Embryonic facial prominence (tissue), 1 donor: ENCODE measurements around the gene SPAG8.
A peak's percentile ranks its signal among the peaks of the same experiment; 100 is the strongest.

Source experiments
- DNase-seq: peaks from one replicate; pipeline ENCODE4 v3.0.0-alpha.2; 2016; ENCODE audit errors: extremely low spot score

The SPAG8 gene, protein sequence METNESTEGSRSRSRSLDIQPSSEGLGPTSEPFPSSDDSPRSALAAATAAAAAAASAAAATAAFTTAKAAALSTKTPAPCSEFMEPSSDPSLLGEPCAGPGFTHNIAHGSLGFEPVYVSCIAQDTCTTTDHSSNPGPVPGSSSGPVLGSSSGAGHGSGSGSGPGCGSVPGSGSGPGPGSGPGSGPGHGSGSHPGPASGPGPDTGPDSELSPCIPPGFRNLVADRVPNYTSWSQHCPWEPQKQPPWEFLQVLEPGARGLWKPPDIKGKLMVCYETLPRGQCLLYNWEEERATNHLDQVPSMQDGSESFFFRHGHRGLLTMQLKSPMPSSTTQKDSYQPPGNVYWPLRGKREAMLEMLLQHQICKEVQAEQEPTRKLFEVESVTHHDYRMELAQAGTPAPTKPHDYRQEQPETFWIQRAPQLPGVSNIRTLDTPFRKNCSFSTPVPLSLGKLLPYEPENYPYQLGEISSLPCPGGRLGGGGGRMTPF

DNA sequence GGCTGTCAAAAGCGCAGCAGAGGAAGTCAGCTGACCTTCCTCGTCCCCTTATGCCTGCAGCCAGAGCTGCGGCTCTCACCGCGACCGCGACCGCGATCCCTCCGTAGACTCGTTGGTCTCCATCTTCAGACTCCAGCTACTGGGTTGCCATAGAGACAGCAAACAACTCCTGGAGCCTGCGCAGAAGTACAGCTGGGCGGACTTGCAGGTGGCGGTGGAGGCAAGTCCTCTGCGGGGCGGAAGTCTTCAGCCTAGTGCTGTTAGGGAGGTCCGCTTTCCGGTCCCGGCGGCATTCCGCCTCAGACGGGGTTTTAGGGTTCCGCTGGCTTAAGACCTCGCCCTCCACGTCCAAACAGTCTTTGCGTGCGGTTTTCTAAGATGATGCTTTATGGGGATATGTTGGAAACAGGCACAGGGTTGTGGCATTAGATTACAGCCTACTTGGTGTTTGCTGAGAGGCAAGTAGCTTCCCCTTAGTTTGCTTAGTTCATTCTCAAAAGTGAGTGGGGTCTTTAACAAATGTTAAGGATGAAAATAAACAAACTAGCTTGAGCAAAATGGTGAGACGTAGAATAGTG lies at the start of gene SPAG8:
TSS of gene SPAG8 (minus strand) at position 238 of the 578 bp plus-strand sequence. CDS start at position 123, 115 bp downstream.
- peak; percentile 93 for DNase-seq

GRCh38 chr9:35861161-35861897 lies 49.3 kb upstream of the SPAG8 start:
- no peak for DNase-seq

- DNase-seq, result no peak
Observed at GRCh38 chr9:35859990-35860339, 47.9 kb upstream of the SPAG8 start.

DNA sequence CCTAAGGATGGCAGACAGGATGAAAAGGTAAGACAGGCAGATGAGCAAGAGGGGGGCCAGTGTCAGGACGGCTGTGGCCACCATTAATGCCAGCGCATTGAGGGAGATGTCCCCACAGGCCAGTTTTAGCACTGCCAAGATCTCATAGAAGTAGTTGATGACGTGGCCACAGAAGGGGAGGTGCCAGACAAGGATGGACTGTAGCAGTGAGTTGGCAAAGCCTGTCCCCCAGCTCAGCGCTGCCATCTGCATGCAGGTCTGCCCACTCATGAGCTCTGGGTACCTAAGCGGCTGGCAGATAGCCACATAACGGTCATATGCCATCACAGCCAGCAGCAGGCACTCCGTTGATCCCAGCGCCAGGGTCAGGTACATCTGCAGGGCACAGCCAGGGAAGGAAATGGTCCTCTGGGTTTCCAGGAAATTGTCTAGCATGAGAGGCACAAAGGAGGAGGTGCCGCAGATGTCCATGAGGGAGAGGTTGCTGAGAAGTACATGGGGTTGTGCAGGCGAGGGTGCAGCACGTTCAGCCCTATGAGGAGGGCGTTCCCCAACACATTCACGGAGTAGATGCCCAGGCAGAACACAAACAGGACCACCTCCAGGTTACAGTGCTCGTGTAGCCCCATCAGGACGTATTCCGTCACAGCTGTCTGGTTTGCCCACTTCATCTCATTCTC lies 47.4 kb upstream of the SPAG8 start:
- DNase-seq, result no peak

- DNase-seq, result no peak
Observed at GRCh38 chr9:35858458-35858857, 46.4 kb upstream of the SPAG8 start.

DNA sequence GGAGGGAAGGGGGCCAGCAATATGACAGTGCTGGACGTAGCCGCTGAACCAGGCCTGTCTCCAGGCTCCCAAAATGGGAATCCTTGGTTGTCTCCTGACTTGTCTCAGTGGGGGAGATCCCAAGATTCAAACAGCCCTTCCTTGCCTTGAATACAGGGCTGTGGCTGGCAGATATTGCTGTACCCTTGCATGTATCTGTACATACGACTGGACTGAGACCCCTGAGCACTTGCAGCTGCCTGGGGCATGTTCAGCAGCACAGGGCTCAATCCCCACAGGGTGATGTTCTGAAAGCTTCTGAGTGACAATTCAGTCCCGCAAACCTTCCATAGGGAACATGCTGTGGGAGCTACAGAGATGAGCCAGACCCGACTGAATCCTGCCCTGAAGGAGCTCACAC lies 44.8 kb upstream of the SPAG8 start:
- no peak for DNase-seq

GRCh38 chr9:35856206-35856605 lies 44.1 kb upstream of the SPAG8 start:
- DNase-seq, result no peak

- no peak for DNase-seq
Observed at GRCh38 chr9:35854091-35854762, 42.2 kb upstream of the SPAG8 start.

GRCh38 chr9:35852876-35853865 lies 41.1 kb upstream of the SPAG8 start:
- DNase-seq, result no peak

- DNase-seq, result no peak
Observed at GRCh38 chr9:35852267-35852815, 40.3 kb upstream of the SPAG8 start.

GRCh38 chr9:35847792-35848572 lies 35.9 kb upstream of the SPAG8 start:
- DNase-seq, result no peak

- DNase-seq, result no peak
Observed at GRCh38 chr9:35845824-35846771, 34.0 kb upstream of the SPAG8 start.

GRCh38 chr9:35844628-35845270 lies 32.7 kb upstream of the SPAG8 start:
- peak; percentile 27 for DNase-seq

DNA sequence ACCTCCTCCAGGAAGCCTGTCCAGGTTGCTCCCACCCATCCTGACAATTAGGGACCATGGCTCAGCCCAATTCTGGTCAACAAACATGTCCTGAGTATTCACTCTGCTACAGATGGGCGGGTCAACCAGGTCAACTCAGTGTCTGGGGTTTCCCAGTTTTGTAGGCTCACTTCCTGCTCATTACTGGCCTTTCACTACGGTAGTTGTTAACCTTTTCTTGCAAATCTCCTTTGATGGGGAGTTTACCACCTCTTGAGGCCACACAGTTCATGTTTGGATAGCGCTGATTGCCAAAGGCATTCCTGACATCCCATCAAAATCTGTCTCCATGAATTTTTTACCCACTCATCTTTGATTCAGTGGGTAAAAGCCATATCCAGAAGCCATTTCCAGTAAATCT lies 30.7 kb upstream of the SPAG8 start:
- no peak for DNase-seq

DNA sequence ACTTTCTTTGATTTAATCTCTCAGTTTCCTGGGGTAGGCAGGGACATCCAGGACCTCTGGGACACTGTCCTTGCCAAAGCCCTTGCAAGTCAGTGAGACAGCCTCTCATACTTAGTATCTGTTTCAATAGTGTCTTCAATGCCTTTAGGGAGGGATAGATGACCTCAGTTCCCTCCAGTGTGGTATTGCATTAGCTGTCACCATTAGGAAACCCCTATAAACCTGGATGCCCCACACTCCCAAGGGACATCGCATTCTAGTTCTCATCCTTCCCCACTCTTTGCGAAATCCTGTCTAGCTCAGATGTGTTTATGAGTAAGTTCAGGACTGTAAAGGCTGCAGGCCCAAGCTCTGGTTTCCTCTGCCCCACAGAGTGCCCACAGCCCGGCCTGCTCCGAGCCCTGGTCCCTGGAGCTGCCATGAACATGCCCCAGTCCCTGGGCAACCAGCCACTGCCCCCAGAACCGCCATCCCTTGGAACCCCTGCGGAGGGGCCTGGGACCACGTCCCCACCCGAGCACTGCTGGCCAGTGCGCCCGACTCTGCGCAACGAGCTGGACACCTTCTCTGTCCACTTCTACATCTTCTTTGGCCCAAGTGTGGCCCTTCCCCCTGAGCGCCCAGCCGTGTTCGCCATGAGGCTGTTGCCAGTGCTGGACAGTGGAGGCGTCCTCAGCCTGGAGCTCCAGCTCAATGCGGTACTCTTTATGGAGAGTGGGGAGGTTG lies 30.1 kb upstream of the SPAG8 start:
- no peak for DNase-seq

DNA sequence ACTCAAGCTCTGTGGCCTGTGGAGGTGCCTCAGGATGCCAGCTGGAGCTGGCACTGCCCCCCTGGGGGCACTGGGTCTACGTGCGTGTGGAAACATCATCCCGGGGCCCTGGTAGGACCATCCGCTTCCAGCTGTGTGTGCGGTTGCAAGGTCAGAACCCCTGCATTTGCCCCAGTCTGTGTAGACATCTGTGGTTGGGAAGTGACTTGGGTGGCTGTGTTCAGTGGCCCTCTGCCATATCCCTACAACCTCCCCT lies 29.5 kb upstream of the SPAG8 start:
- DNase-seq, result no peak
